H9 (cell line): ENCODE data around the gene SWSAP1. TPM values are rescaled to one million over a fixed set of nuclear protein-coding genes. Genes with fewer than 3 reads are reported as not detected.

ENCODE experiments used
- DNase-seq: peaks from one replicate; pipeline ENCODE4 v3.0.0-alpha.2; 2017
- H2AFZ ChIP-seq: one replicate; pipeline ENCODE4 v1.6.1; 2013; ENCODE audit warnings: mild to moderate bottlenecking, low read length, control low read depth, moderate library complexity
- H2AK5ac ChIP-seq: 2 replicates; pipeline ENCODE4 v1.6.1; 2013; ENCODE audit warnings: low read length, control low read depth, mixed read lengths; ENCODE audit not compliant: insufficient read length
- H2BK120ac ChIP-seq: one replicate; pipeline ENCODE4 v1.6.1; 2013; ENCODE audit warnings: low read depth, mild to moderate bottlenecking, low read length, control low read depth, inconsistent platforms; ENCODE audit not compliant: poor library complexity, severe bottlenecking
- H2BK12ac ChIP-seq: 2 replicates; pipeline ENCODE4 v1.6.1; 2013; ENCODE audit warnings: low read length, control low read depth, mixed read lengths, low read depth; ENCODE audit not compliant: insufficient read length
- H2BK15ac ChIP-seq: 2 replicates; pipeline ENCODE4 v1.6.1; 2013; ENCODE audit warnings: low read depth, low read length, control low read depth
- H2BK20ac ChIP-seq: one replicate; pipeline ENCODE4 v1.6.1; 2013; ENCODE audit warnings: low read depth, mild to moderate bottlenecking, low read length, control low read depth, inconsistent platforms; ENCODE audit not compliant: poor library complexity, severe bottlenecking
- H2BK5ac ChIP-seq: 2 replicates; pipeline ENCODE4 v1.6.1; 2013; ENCODE audit warnings: low read length, control low read depth, mixed read lengths; ENCODE audit not compliant: insufficient read length
- H3K14ac ChIP-seq: 2 replicates; pipeline ENCODE4 v1.6.1; 2013; ENCODE audit warnings: low read length, control low read depth; ENCODE audit not compliant: insufficient read depth
- H3K18ac ChIP-seq: 2 replicates; pipeline ENCODE4 v1.6.1; 2013; ENCODE audit warnings: low read depth, mild to moderate bottlenecking, mixed read lengths, low read length, control low read depth; ENCODE audit not compliant: insufficient read length
- H3K23ac ChIP-seq: 2 replicates; pipeline ENCODE4 v1.6.1; 2013; ENCODE audit warnings: low read length, control low read depth, mixed read lengths, low read depth; ENCODE audit not compliant: insufficient read length
- H3K23me2 ChIP-seq: 2 replicates; pipeline ENCODE4 v1.6.1; 2013; ENCODE audit warnings: low read depth, mild to moderate bottlenecking, mixed read lengths, low read length, control low read depth; ENCODE audit not compliant: insufficient read length, poor library complexity, severe bottlenecking
- H3K27ac ChIP-seq: 2 replicates; pipeline ENCODE4 v1.5.1; 2013; ENCODE audit warnings: low read length, control low read depth, mixed read lengths, low read depth; ENCODE audit not compliant: insufficient read length
- H3K27me3 ChIP-seq: 2 replicates; pipeline ENCODE4 v1.6.1; 2013; ENCODE audit warnings: low read length, control low read depth, inconsistent platforms; ENCODE audit not compliant: insufficient read depth
- H3K4ac ChIP-seq: 2 replicates; pipeline ENCODE4 v1.6.1; 2013; ENCODE audit warnings: low read depth, mild to moderate bottlenecking, control low read depth, inconsistent platforms, low read length, moderate library complexity
- H3K4me1 ChIP-seq: 2 replicates; pipeline ENCODE4 v1.6.1; 2013; ENCODE audit warnings: low read length, control low read depth, inconsistent platforms; ENCODE audit not compliant: insufficient read depth
- H3K4me2 ChIP-seq: 2 replicates; pipeline ENCODE4 v1.6.1; 2013; ENCODE audit warnings: low read length, control low read depth, mixed read lengths; ENCODE audit not compliant: insufficient read length, insufficient read depth
- H3K56ac ChIP-seq: 2 replicates; pipeline ENCODE4 v1.6.1; 2013; ENCODE audit warnings: low read depth, mild to moderate bottlenecking, mixed read lengths, low read length, control low read depth; ENCODE audit not compliant: insufficient read length
- H3K79me1 ChIP-seq: 2 replicates; pipeline ENCODE4 v1.6.1; 2013; ENCODE audit warnings: low read depth, mild to moderate bottlenecking, moderate library complexity, low read length, control low read depth, inconsistent platforms; ENCODE audit not compliant: insufficient read depth, poor library complexity, severe bottlenecking
- H3K79me2 ChIP-seq: 2 replicates; pipeline ENCODE4 v1.6.1; 2013; ENCODE audit warnings: low read length, control low read depth, inconsistent platforms; ENCODE audit not compliant: insufficient read depth
- H3K9ac ChIP-seq: 2 replicates; pipeline ENCODE4 v1.6.1; 2013; ENCODE audit warnings: low read length, control low read depth, mixed read lengths; ENCODE audit not compliant: insufficient read length; ENCODE audit errors: extremely low read depth
- H3K9me3 ChIP-seq: one replicate; pipeline ENCODE4 v1.6.1; 2013; ENCODE audit warnings: low read depth, low read length, inconsistent platforms; ENCODE audit not compliant: control insufficient read depth
- H3T11ph ChIP-seq: one replicate; pipeline ENCODE4 v1.6.1; 2013; ENCODE audit warnings: mild to moderate bottlenecking, low read length, control low read depth, inconsistent platforms
- H4K20me1 ChIP-seq: one replicate; pipeline ENCODE4 v1.6.1; 2013; ENCODE audit not compliant: control insufficient read depth, insufficient read length, insufficient read depth
- H4K5ac ChIP-seq: 2 replicates; pipeline ENCODE4 v1.6.1; 2013; ENCODE audit warnings: low read depth, mild to moderate bottlenecking, mixed read lengths, low read length, control low read depth; ENCODE audit not compliant: insufficient read length
- H4K8ac ChIP-seq: replicated peaks from 2 replicates; pipeline ENCODE4 v1.6.1; 2013; ENCODE audit warnings: low read length, control low read depth, mixed read lengths, low read depth; ENCODE audit not compliant: insufficient read length
- H4K91ac ChIP-seq: 2 replicates; pipeline ENCODE4 v1.6.1; 2013; ENCODE audit warnings: low read depth, mild to moderate bottlenecking, moderate library complexity, mixed read lengths, low read length, control low read depth; ENCODE audit not compliant: insufficient read length
- H3K27ac Mint-ChIP-seq, 3 experiments: 2 replicates in 2 of 3; 3 replicates in 1 of 3; pipeline ENCODE4 v1.8.0; 2020 to 2021; ENCODE audit warnings: mixed read lengths in 3 of 3, mild to moderate bottlenecking in 1 of 3, moderate library complexity in 1 of 3
- H3K27me3 Mint-ChIP-seq: 2 replicates; pipeline ENCODE4 v1.8.0; 2021; ENCODE audit warnings: low read depth, mild to moderate bottlenecking, moderate library complexity, mixed read lengths
- H3K36me3 Mint-ChIP-seq, 3 experiments: 2 replicates in 2 of 3; 3 replicates in 1 of 3; pipeline ENCODE4 v1.8.0; 2020 to 2021; ENCODE audit warnings: low read depth in 3 of 3, mixed read lengths in 3 of 3; ENCODE audit not compliant: insufficient read depth in 1 of 3
- H3K4me1 Mint-ChIP-seq, 2 experiments: 2 replicates each; pipeline ENCODE4 v1.8.0; 2020; ENCODE audit warnings: mixed read lengths in 2 of 2
- H3K4me3 Mint-ChIP-seq, 2 experiments: 2 replicates in 1 of 2; 3 replicates in 1 of 2; pipeline ENCODE4 v1.8.0; 2020 to 2021; ENCODE audit warnings: mild to moderate bottlenecking in 2 of 2, mixed read lengths in 2 of 2, moderate library complexity in 1 of 2
- H3K9me3 Mint-ChIP-seq, 2 experiments: 2 replicates in 1 of 2; 3 replicates in 1 of 2; pipeline ENCODE4 v1.8.0; 2020; ENCODE audit warnings: mild to moderate bottlenecking in 2 of 2, mixed read lengths in 2 of 2, moderate library complexity in 1 of 2
- CTCF ChIP-seq: fragments of 200-600 bp; sonication (generic); conservative IDR thresholded peaks from 3 replicates; pipeline ENCODE4 v1.8.0; 2021; ENCODE audit warnings: antibody characterized with exemption, mild to moderate bottlenecking
- WGBS: extraction: QIAGEN DNeasy Blood & Tissue Kit; methylation state at CpG from one replicate; pipeline ENCODE4 v1.1.7; 2013; ENCODE audit warnings: missing lambda C conversion rate, low lambda C conversion rate, mixed read lengths; ENCODE audit not compliant: insufficient read length; ENCODE audit errors: extremely low coverage; 5-methylcytosine and 5-hydroxymethylcytosine counted together
- total RNA-seq: library from RNA; stranded (reverse); gene quantifications from 2 replicates; pipeline ENCODE4 v1.2.1, GENCODE V29; 2021

SWSAP1 gene
- total RNA-seq, 1 experiment from 2014 or later = 3.8 TPM

- H3K56ac ChIP-seq = no peak overlapping the region
- no peaks in the 10 kb centered on the region for H3K79me2 ChIP-seq
- no peaks in the 10 kb centered on the region for H3K27me3 ChIP-seq
- no peak overlapping the region for H2BK12ac ChIP-seq
- no peaks in the 10 kb centered on the region for H3K9me3 ChIP-seq
- H3K23ac ChIP-seq = no peak overlapping the region
- H4K5ac ChIP-seq = no peak overlapping the region
- no peak overlapping the region for H2AK5ac ChIP-seq
- peaks cover 8% of the 10 kb centered on the region for H3K23me2 ChIP-seq
- H3K4me1 Mint-ChIP-seq = peaks cover 7% of the 10 kb centered on the region in 2 experiments
- no peaks in the 10 kb centered on the region for H3K4me1 ChIP-seq
- no peak overlapping the region for H4K91ac ChIP-seq
- no peak overlapping the region for H3K4ac ChIP-seq
- H3K27ac Mint-ChIP-seq = no peak overlapping the region
- H3K9ac ChIP-seq = no peak overlapping the region
- peaks cover 3% of the 10 kb centered on the region; the same call in 1 of the 2 replicates for H3K27me3 Mint-ChIP-seq
- no peak overlapping the region for H2BK15ac ChIP-seq
- H4K20me1 ChIP-seq = no peaks in the 10 kb centered on the region
- H2BK120ac ChIP-seq = no peak overlapping the region
- H3T11ph ChIP-seq = no peak overlapping the region
- H3K4me2 ChIP-seq = no peak overlapping the region
- no peak overlapping the region for H2BK5ac ChIP-seq
- no peak overlapping the region for H4K8ac ChIP-seq
- no peak overlapping the region for H3K14ac ChIP-seq
- no peak for DNase-seq
- no peak overlapping the region for H3K18ac ChIP-seq
- TF ChIP-seq CTCF = no peak
- peak overlapping the region in 1 of 2 experiments; percentile 11; a peak in 1 of 5 replicates for H3K4me3 Mint-ChIP-seq
- H3K9me3 Mint-ChIP-seq = no peaks in the 10 kb centered on the region; a peak in 1 of 5 replicates
- no peaks in the 10 kb centered on the region for H3K79me1 ChIP-seq
- no peak overlapping the region for H2AFZ ChIP-seq
- H3K27ac ChIP-seq = no peak overlapping the region
- no peak overlapping the region for H2BK20ac ChIP-seq
- H3K36me3 Mint-ChIP-seq = peaks cover 16 to 46% (median 41%) of the 10 kb centered on the region in 3 experiments
- no CpG with 5 or more reads among the region's 14 CpGs for WGBS
Measured at GRCh38 chr19:11337080-11337479, 37.4 kb upstream of the SWSAP1 start.
